Heart right ventricle (tissue), 16 donors: ENCODE measurements around the gene PNPLA8. TPM values are rescaled to one million over a fixed set of nuclear protein-coding genes. Genes with fewer than 3 reads are reported as not detected.
"Not testable (repeated sequence)": the region's sequence is repeated elsewhere in the genome, so short reads cannot be mapped to it uniquely, and the experiment has no call there.

Experiments used
- ATAC-seq, 8 donors: fragments of 200-7000 bp; cut with Tn5 transposase; one replicate each; pipeline ENCODE4 v1.9.1; 2020; ENCODE audit warnings: mild to moderate bottlenecking in 8 of 8, moderate library complexity in 8 of 8, moderate number of reproducible peaks in 1 of 8
- DNase-seq, 2 donors: peaks; one replicate each; pipeline ENCODE4 v3.0.0-alpha.2; 2020
- H3K27ac ChIP-seq, 10 donors: fragments of 200-600 bp; sonication (generic) in 2 of 10; one replicate each; pipeline versions ENCODE4 v1.5.0 to v1.8.0; 2020 to 2022; ENCODE audit warnings: mild to moderate bottlenecking in 3 of 10
- H3K27me3 ChIP-seq, 7 donors: fragments of 200-600 bp; one replicate each; pipeline ENCODE4 v1.8.0; 2021 to 2022; ENCODE audit warnings: mild to moderate bottlenecking in 2 of 7
- H3K36me3 ChIP-seq, 9 donors: fragments of 200-600 bp; sonication (generic) in 1 of 9; one replicate each; pipeline versions ENCODE4 v1.5.0 to v1.8.0; 2020 to 2022; ENCODE audit warnings: mild to moderate bottlenecking in 2 of 9
- H3K4me1 ChIP-seq, 9 donors: fragments of 200-600 bp; sonication (generic) in 1 of 9; one replicate each; pipeline versions ENCODE4 v1.5.0 to v1.8.0; 2020 to 2022; ENCODE audit warnings: mild to moderate bottlenecking in 4 of 9
- H3K4me3 ChIP-seq, 10 donors: fragments of 200-600 bp; sonication (generic) in 2 of 10; one replicate each; pipeline versions ENCODE4 v1.5.0 to v1.8.0; 2020 to 2022; ENCODE audit warnings: mild to moderate bottlenecking in 7 of 10, moderate library complexity in 2 of 10
- H3K9me3 ChIP-seq, 11 donors: fragments of 200-600 bp in 10 of 11; sonication (generic) in 2 of 11; one replicate each; pipeline versions ENCODE4 v1.5.0 to v1.8.0; 2013 to 2022; ENCODE audit warnings: mild to moderate bottlenecking in 2 of 11, control low read depth in 1 of 11, moderate library complexity in 1 of 11
- CTCF ChIP-seq, 9 donors: fragments of 200-600 bp; sonication (generic) in 2 of 9; IDR thresholded peaks; one replicate each; pipeline versions ENCODE4 v1.5.0 to v1.8.0; 2021 to 2022; ENCODE audit warnings: antibody characterized with exemption in 9 of 9, mild to moderate bottlenecking in 5 of 9, moderate library complexity in 1 of 9
- WGBS, 2 donors: extraction: QIAGEN DNeasy Blood & Tissue Kit; methylation state at CpG; one replicate each; pipeline ENCODE4 v1.1.7; 2013; ENCODE audit warnings: inconsistent platforms in 1 of 2; 5-methylcytosine and 5-hydroxymethylcytosine counted together
- intact Hi-C, 10 donors: fragments of 100-400 bp; cut with DNase I; formaldehyde crosslinking; loops; one replicate each; pipeline versions ENCODE4 v1.11.1 to v1.14.2; 2022
- polyA plus RNA-seq, 2 donors: library from polyadenylated mRNA; stranded (reverse); fragments of 200-250 nt; gene quantifications; one replicate each; pipeline ENCODE4 v1.2.3, GENCODE V29; 2013
- total RNA-seq, 10 donors: library from RNA; stranded (reverse); fragmentation: NEBNext Ultra II Directional in 3 of 10; extraction: Animal tissue kit (Norgen Biotek cat#: 25700) in 3 of 10; gene quantifications; one replicate each; pipeline versions ENCODE4 v1.2.1 to v1.2.4, GENCODE V29; 2021 to 2023
- donor health status: Arrhythmogenic right ventricular cardiomyopathy.
- donor health status: ischemic (EF 13 %, LVEDD 7.1; RV severe dilation, severe dysfunction).
- donor health status: healthy with polysubstance abuse.
- donor health status: DM: no; HTN: yes; CAD: no.
- donor health status: DM: no; HTN: no; CAD: no.
- donor health status: ischemic (EF 25% LVEDD 6.9; RV normal size, moderate dysfunction).
- donor health status: ischemic (EF 25% LVEDD 5.7; RV mildly dilated, moderate dysfunction).
- donor health status: healthy.
- donor health status: DM: yes; HTN: yes; CAD: no.
- donor health status: Ischemic cardiomyopathy.
- donor health status: ischemic (EF 35%, LVEDD 5.7; RV mildly dilated, moderate dysfunction).
- donor health status: nonischemic (EF 11% LVEDD 7.7; RV severe dilation, severe dysfunction).
- donor health status: DM: yes; HTN: yes; CAD: no.
- donor health status: PGD.
- donor health status: ischemic (EF 29% LVEDD 5.4; RV normal size, mild dysfunction).
- donor health status: nonischemic (EF 23%, LVEDD 6.1; RV moderate dilation, normal function).

The PNPLA8 gene
- total and polyA plus RNA-seq, 12 donors, result 13.2 to 39.9 (median 35.1) TPM

DNA sequence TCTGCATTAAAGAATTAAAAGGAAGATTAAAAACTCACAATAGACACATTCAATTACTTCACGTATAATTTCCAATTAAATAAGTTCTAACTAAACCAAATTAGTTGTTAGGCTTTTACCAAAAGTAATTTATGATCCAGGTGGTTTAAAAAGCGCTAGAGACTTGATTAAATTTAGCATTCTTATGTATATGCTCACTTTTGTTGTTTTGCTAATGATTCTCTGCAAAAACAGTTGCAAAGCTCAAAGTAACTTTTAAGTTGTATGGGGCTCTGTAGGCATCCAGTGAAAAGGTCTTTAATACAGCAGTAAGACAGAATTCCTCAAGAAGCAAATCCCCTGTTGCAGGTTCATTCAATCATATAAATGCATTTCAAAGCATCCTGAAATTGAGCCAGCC is 15.5 kb upstream of the PNPLA8 start:
- WGBS, 2 donors, result 67 to 80% methylated on average over 2 of the region's 2 CpGs
- TF ChIP-seq CTCF (IDR thresholded peaks at IDR 0.05), result no peak

GRCh38 chr7:108538685-108539084 is 12.8 kb upstream of the PNPLA8 start:
- H3K9me3 ChIP-seq, H3K27me3 ChIP-seq, ATAC-seq, H3K36me3 ChIP-seq, intact Hi-C loops, H3K27ac ChIP-seq, H3K4me1 ChIP-seq, H3K4me3 ChIP-seq, DNase-seq: not testable (repeated sequence)
- 88 to 93% methylated on average over 4 of the region's 4 CpGs for WGBS, 2 donors

More for the DNA sequence above, 15.5 kb upstream of the PNPLA8 start:
- Histone ChIP-seq H3K27me3 (no peaks in the 10 kb centered on the region), H3K4me1 (no peaks in the 10 kb centered on the region), H3K27ac (no peak overlapping the region), H3K9me3 (no peaks in the 10 kb centered on the region), H3K36me3 (no peaks in the 10 kb centered on the region), H3K4me3 (no peak overlapping the region)
- ATAC-seq (no peak), DNase-seq (no peak)
- intact Hi-C loops, result no loop called here

DNA sequence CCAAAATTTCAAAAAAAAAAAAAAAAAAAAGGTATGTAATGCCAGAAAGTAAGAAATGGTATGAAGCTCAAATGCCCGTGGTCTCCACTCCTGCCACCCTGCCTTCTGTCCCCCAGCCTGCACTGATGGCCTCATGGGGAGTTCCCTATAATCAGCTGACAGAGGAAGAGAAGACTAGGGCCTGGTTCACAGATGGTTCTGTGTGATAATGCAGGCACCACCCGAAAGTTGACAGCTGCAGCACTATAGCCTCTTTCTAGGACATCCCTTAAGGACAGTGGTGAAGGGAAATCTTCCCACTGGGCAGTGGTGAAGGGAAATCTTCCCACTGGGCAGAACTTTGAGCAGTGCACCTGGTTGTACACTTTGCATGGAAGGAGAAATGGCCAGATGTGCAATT is 12.3 kb upstream of the PNPLA8 start:
- H3K9me3 ChIP-seq, H3K4me1 ChIP-seq, ATAC-seq, H3K4me3 ChIP-seq, H3K27ac ChIP-seq, intact Hi-C loops, H3K27me3 ChIP-seq, H3K36me3 ChIP-seq, DNase-seq: not testable (repeated sequence)
- whole genome bisulfite sequencing, 2 donors, result 75 to 78% methylated on average over 2 of the region's 2 CpGs

DNA sequence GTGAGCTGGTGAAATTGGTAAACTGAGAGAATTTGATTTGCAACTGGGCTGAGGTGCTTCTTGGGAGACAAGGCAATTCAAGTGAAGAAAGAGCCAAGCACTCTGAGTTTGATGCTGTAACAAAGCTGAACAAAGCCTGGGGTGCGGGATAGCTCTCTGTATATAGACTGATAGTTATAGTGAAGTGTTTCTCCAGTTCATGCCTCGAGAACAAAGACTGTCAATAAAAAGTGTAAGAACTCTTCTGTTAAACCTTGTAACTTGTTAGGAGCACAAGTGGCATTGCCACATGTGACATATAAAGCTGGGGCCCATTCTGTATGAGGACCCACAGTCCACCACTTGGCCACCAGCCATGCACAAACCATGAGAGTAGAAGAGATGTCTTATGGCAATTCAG is 11.3 kb upstream of the PNPLA8 start:
- no peak for TF ChIP-seq CTCF (IDR thresholded peaks at IDR 0.05)
- no peaks in the 10 kb centered on the region for H3K36me3 ChIP-seq
- peaks cover 0 to 8% (median 0%) of the 10 kb centered on the region in 11 donors for H3K9me3 ChIP-seq
- ATAC-seq (no peak), DNase-seq (no peak)
- intact Hi-C loops, result no loop called here
- no peaks in the 10 kb centered on the region for H3K27me3 ChIP-seq
- H3K4me1 ChIP-seq, result no peaks in the 10 kb centered on the region
- no peak overlapping the region for H3K27ac ChIP-seq
- H3K4me3 ChIP-seq, result no peak overlapping the region
- 88 to 93% methylated on average over 2 of the region's 2 CpGs for WGBS, 2 donors

GRCh38 chr7:108535744-108536143 is 9.8 kb upstream of the PNPLA8 start:
- no peak overlapping the region for H3K4me3 ChIP-seq
- WGBS, 2 donors, result 52 to 62% methylated on average over 1 of the region's 1 CpG
- DNase-seq (no peak), ATAC-seq (no peak)
- peaks cover 0 to 8% (median 0%) of the 10 kb centered on the region in 11 donors for H3K9me3 ChIP-seq
- H3K4me1 ChIP-seq, result no peaks in the 10 kb centered on the region
- H3K27ac ChIP-seq, result no peak overlapping the region
- H3K27me3 ChIP-seq, result no peaks in the 10 kb centered on the region
- intact Hi-C loops, result no loop called here
- TF ChIP-seq CTCF (IDR thresholded peaks at IDR 0.05), result no peak
- no peaks in the 10 kb centered on the region for H3K36me3 ChIP-seq
